GM23338 (cell line): Measurements from ENCODE around the gene EYA3. TPM values are rescaled to one million over a fixed set of nuclear protein-coding genes. Genes with fewer than 3 reads are reported as not detected.

Experiments
- ATAC-seq: fragments of 200-7000 bp; cut with Tn5 transposase; 3 replicates; pipeline ENCODE4 v1.9.1; 2020
- DNase-seq: peaks from one replicate; pipeline ENCODE4 v3.0.0-alpha.2; 2015; ENCODE audit warnings: low spot score
- H2AFZ ChIP-seq: fragments of 200-600 bp; sonication (generic); 2 replicates; pipeline ENCODE4 v1.8.0; 2016; ENCODE audit warnings: antibody characterized with exemption, mild to moderate bottlenecking, moderate library complexity
- H3F3A ChIP-seq: fragments of 200-600 bp; sonication (generic); replicated peaks from 2 replicates; pipeline ENCODE4 v1.8.0; 2017; ENCODE audit warnings: antibody characterized with exemption, mixed run types, low read depth
- H3K27ac ChIP-seq: fragments of 200-600 bp; sonication (generic); 2 replicates; pipeline ENCODE4 v1.6.1; 2016; ENCODE audit warnings: low read depth
- H3K27me3 ChIP-seq: fragments of 200-600 bp; sonication (generic); 2 replicates; pipeline ENCODE4 v1.8.0; 2016; ENCODE audit warnings: mild to moderate bottlenecking, mixed run types, moderate library complexity; ENCODE audit not compliant: insufficient read depth
- H3K36me3 ChIP-seq: fragments of 200-600 bp; sonication (generic); 2 replicates; pipeline ENCODE4 v1.8.0; 2016; ENCODE audit warnings: mild to moderate bottlenecking; ENCODE audit not compliant: insufficient read depth
- H3K4me1 ChIP-seq: fragments of 200-600 bp; sonication (generic); 2 replicates; pipeline ENCODE4 v1.8.0; 2016; ENCODE audit warnings: mild to moderate bottlenecking, moderate library complexity; ENCODE audit not compliant: insufficient read depth
- H3K4me2 ChIP-seq: fragments of 200-600 bp; sonication (generic); 2 replicates; pipeline ENCODE4 v1.7.1; 2017; ENCODE audit warnings: mixed run types
- H3K4me3 ChIP-seq: fragments of 200-600 bp; sonication (generic); 2 replicates; pipeline ENCODE4 v1.6.1; 2016; ENCODE audit warnings: mixed run types
- H3K79me2 ChIP-seq: fragments of 200-600 bp; sonication (generic); replicated peaks from 2 replicates; pipeline ENCODE4 v1.8.0; 2017; ENCODE audit warnings: mild to moderate bottlenecking; ENCODE audit not compliant: insufficient read depth
- H3K9me2 ChIP-seq: fragments of 200-600 bp; sonication (generic); 2 replicates; pipeline ENCODE4 v1.8.0; 2017; ENCODE audit not compliant: insufficient read depth
- H4K20me1 ChIP-seq: fragments of 200-600 bp; sonication (generic); replicated peaks from 2 replicates; pipeline ENCODE4 v1.8.0; 2017; ENCODE audit warnings: mild to moderate bottlenecking; ENCODE audit not compliant: insufficient read depth
- H3K27ac Mint-ChIP-seq: 2 replicates; pipeline ENCODE4 v1.8.0; 2020; ENCODE audit warnings: inconsistent platforms, mild to moderate bottlenecking, moderate library complexity, mixed read lengths
- H3K27me3 Mint-ChIP-seq: 3 replicates; pipeline ENCODE4 v1.8.0; 2022; ENCODE audit warnings: low read depth, mild to moderate bottlenecking, moderate library complexity, mixed read lengths, inconsistent platforms; ENCODE audit not compliant: insufficient read depth, poor library complexity
- H3K36me3 Mint-ChIP-seq: 3 replicates; pipeline ENCODE4 v1.8.0; 2021; ENCODE audit warnings: low read depth, mild to moderate bottlenecking, inconsistent platforms, moderate library complexity, mixed read lengths
- H3K4me1 Mint-ChIP-seq: 3 replicates; pipeline ENCODE4 v1.8.0; 2020; ENCODE audit warnings: mild to moderate bottlenecking, inconsistent platforms, mixed read lengths
- H3K4me3 Mint-ChIP-seq: 3 replicates; pipeline ENCODE4 v1.8.0; 2021; ENCODE audit warnings: moderate library complexity, mild to moderate bottlenecking, inconsistent platforms, mixed read lengths
- H3K9me3 Mint-ChIP-seq: 3 replicates; pipeline ENCODE4 v1.8.0; 2020; ENCODE audit warnings: moderate library complexity, mild to moderate bottlenecking, inconsistent platforms, mixed read lengths
- CTCF ChIP-seq, 2 experiments: fragments of 200-600 bp in 1 of 2; sonication (generic) in 1 of 2; conservative IDR thresholded peaks; 2 replicates each; pipeline versions ENCODE4 v1.5.1 to v1.6.1; 2016 to 2017; ENCODE audit warnings: antibody characterized with exemption in 2 of 2, low read depth in 2 of 2, mild to moderate bottlenecking in 2 of 2, moderate library complexity in 1 of 2
- EZH2 ChIP-seq: fragments of 200-600 bp; sonication (generic); IDR thresholded peaks from one replicate; pipeline ENCODE4 v1.8.0; 2017; ENCODE audit warnings: antibody characterized with exemption, mild to moderate bottlenecking, low read depth; ENCODE audit not compliant: unreplicated experiment
- JUNB ChIP-seq: IDR thresholded peaks from one replicate; pipeline ENCODE4 v1.6.1; 2016; ENCODE audit warnings: antibody characterized with exemption; ENCODE audit not compliant: unreplicated experiment
- POLR2AphosphoS5 ChIP-seq: IDR thresholded peaks from 2 replicates; pipeline ENCODE4 v1.6.1; 2016; ENCODE audit warnings: antibody characterized with exemption, low read depth
- ZNF114 ChIP-seq: fragments of 250-450 bp; sonication (Bioruptor Pico); IDR thresholded peaks from 2 replicates; pipeline ENCODE4 v1.5.0; 2020; ENCODE audit warnings: mild to moderate bottlenecking, moderate library complexity
- polyA plus RNA-seq: library from polyadenylated mRNA; unstranded; fragments of >200 nt; fragmentation: Nextera tagmentation; extraction: Ambion mirVana; gene quantifications from 2 replicates; pipeline ENCODE4 v1.2.1, GENCODE V29; 2016
- total RNA-seq: library from RNA; depleted of rRNA; stranded (reverse); fragments of >200 nt; shearing (Covaris generic); gene quantifications from 2 replicates; pipeline ENCODE4 v1.2.3, GENCODE V29; 2014
- TF ChIP-seq, protein P1 (sequence below): IDR thresholded peaks from 2 replicates; pipeline ENCODE4 v1.6.1; 2016; ENCODE audit warnings: antibody characterized with exemption

Gene EYA3
- total and polyA plus RNA-seq, 2 experiments from 2014 or later: 12.5 to 33.6 TPM

DNA sequence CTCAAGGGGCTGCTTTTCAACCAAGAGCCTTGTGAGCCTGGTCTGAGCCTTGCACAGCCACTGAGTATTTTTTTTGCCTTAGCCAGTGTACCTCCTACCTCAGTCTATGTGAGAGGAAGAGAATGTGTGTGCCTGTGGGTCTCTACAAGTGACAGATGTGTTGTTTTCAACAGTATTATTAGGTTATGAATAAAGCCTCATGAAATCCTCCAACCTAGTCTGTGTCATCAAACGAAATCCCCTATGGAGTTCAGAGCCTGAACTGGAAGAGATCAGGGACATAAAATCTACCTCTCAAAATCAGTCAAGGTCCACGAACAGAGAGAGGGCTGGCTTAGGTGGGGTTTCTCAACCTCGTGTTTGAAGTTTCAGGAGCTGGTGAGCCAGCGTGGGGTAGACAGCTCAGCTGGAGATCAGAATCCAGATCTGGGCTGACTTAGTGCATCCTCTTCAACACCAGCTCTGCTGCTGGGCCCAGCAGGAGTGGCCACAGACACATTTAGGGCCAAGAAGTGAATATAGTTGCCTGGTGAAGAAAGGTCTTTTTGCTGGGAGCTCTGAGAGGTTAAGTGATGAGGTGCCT, 120.4 kb downstream of the EYA3 start:
- Mint-ChIP-seq H3K27me3 (peaks cover 8% of the 10 kb centered on the region), H3K36me3 (peaks cover 6% of the 10 kb centered on the region; the same call in 2 of the 3 replicates), H3K9me3 (no peaks in the 10 kb centered on the region), H3K27ac (no peak overlapping the region), H3K4me3 (no peak overlapping the region), H3K4me1 (no peaks in the 10 kb centered on the region)
- no peak for ATAC-seq
- no peaks in the 10 kb centered on the region for H3F3A ChIP-seq
- 0 out of 2 replicates have a peak, but pooled peaks cover 4% of the 10 kb centered on the region for H4K20me1 ChIP-seq
- no peaks in the 10 kb centered on the region for H3K79me2 ChIP-seq
- TF ChIP-seq, protein P1, sequence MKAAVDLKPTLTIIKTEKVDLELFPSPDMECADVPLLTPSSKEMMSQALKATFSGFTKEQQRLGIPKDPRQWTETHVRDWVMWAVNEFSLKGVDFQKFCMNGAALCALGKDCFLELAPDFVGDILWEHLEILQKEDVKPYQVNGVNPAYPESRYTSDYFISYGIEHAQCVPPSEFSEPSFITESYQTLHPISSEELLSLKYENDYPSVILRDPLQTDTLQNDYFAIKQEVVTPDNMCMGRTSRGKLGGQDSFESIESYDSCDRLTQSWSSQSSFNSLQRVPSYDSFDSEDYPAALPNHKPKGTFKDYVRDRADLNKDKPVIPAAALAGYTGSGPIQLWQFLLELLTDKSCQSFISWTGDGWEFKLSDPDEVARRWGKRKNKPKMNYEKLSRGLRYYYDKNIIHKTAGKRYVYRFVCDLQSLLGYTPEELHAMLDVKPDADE: no peak
- TF ChIP-seq EZH2: no peak
- TF ChIP-seq POLR2AphosphoS5: no peak
- TF ChIP-seq ZNF114: no peak
- no peak for TF ChIP-seq JUNB
- H3K27me3 ChIP-seq: no peaks in the 10 kb centered on the region
- H3K27ac ChIP-seq: no peak overlapping the region
- H3K4me2 ChIP-seq: no peak overlapping the region
- H3K4me1 ChIP-seq: no peaks in the 10 kb centered on the region
- no peak overlapping the region for H3K4me3 ChIP-seq
- H3K9me2 ChIP-seq: no peaks in the 10 kb centered on the region
- no peak overlapping the region for H2AFZ ChIP-seq
- DNase-seq: no peak
- H3K36me3 ChIP-seq: no peaks in the 10 kb centered on the region; the same call in 1 of the 2 replicates

GRCh38 chr1:27967106-27967883, 121.1 kb downstream of the EYA3 start:
- Histone ChIP-seq H3K79me2 (no peaks in the 10 kb centered on the region), H3K27me3 (no peaks in the 10 kb centered on the region), H3K4me3 (no peak overlapping the region), H3K4me2 (no peak overlapping the region), H3K27ac (no peak overlapping the region), H2AFZ (no peak overlapping the region), H4K20me1 (0 out of 2 replicates have a peak, but pooled peaks cover 4% of the 10 kb centered on the region), H3K9me2 (no peaks in the 10 kb centered on the region), H3F3A (no peaks in the 10 kb centered on the region), H3K36me3 (no peaks in the 10 kb centered on the region; the same call in 1 of the 2 replicates), H3K4me1 (no peaks in the 10 kb centered on the region)
- Mint-ChIP-seq H3K27ac (no peak overlapping the region), H3K36me3 (peaks cover 6% of the 10 kb centered on the region; the same call in 2 of the 3 replicates), H3K4me1 (no peaks in the 10 kb centered on the region), H3K4me3 (no peak overlapping the region), H3K27me3 (peaks cover 8% of the 10 kb centered on the region), H3K9me3 (no peaks in the 10 kb centered on the region)
- TF ChIP-seq EZH2 (no peak), ZNF114 (no peak)
- DNase-seq (no peak), ATAC-seq (no peak)

DNA sequence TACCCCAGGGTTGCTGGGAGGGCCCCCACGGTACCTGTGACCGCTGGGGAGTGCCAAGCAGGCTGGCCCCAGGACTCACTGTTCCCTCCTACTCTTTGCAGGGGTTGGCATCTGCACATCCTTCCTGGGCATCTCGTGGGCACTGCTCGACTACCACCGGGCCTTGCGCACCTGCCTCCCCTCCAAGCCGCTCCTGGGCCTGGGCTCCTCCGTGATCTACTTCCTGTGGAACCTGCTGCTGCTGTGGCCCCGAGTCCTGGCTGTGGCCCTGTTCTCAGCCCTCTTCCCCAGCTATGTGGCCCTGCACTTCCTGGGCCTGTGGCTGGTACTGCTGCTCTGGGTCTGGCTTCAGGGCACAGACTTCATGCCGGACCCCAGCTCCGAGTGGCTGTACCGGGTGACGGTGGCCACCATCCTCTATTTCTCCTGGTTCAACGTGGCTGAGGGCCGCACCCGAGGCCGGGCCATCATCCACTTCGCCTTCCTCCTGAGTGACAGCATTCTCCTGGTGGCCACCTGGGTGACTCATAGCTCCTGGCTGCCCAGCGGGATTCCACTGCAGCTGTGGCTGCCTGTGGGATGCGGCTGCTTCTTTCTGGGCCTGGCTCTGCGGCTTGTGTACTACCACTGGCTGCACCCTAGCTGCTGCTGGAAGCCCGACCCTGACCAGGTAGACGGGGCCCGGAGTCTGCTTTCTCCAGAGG, 121.9 kb downstream of the EYA3 start:
- H3K9me3 Mint-ChIP-seq: no peaks in the 10 kb centered on the region
- TF ChIP-seq JUNB: no peak
- no peak for TF ChIP-seq CTCF (conservative IDR thresholded peaks at IDR 0.05; ENCODE audit: low read depth in 2 of 2)
- H3K27me3 ChIP-seq: no peaks in the 10 kb centered on the region
- H3K4me2 ChIP-seq: no peak overlapping the region
- 0 out of 2 replicates have a peak, but pooled peaks cover under 1% of the 10 kb centered on the region for H3F3A ChIP-seq
- no peak overlapping the region for H3K27ac ChIP-seq
- H3K4me1 ChIP-seq: 0 out of 2 replicates have a peak, but pooled peaks cover under 1% of the 10 kb centered on the region
- ATAC-seq (no peak), DNase-seq (no peak)
- H3K4me3 Mint-ChIP-seq: no peak overlapping the region
- no peaks in the 10 kb centered on the region for H3K9me2 ChIP-seq
- peaks cover 10% of the 10 kb centered on the region for H3K27me3 Mint-ChIP-seq
- no peak overlapping the region for H3K4me3 ChIP-seq
- H2AFZ ChIP-seq: no peak overlapping the region
- H3K79me2 ChIP-seq: no peaks in the 10 kb centered on the region
- H3K27ac Mint-ChIP-seq: no peak overlapping the region
- peaks cover 6% of the 10 kb centered on the region; the same call in 2 of the 3 replicates for H3K36me3 Mint-ChIP-seq
- no peaks in the 10 kb centered on the region; the same call in 1 of the 2 replicates for H3K36me3 ChIP-seq
- 0 out of 2 replicates have a peak, but pooled peaks cover 4% of the 10 kb centered on the region for H4K20me1 ChIP-seq
- peaks cover 5% of the 10 kb centered on the region; the same call in 2 of the 3 replicates for H3K4me1 Mint-ChIP-seq
